Measurements from ENCODE around the gene PALLD. TPM values are rescaled to one million over a fixed set of nuclear protein-coding genes. Genes with fewer than 3 reads are reported as not detected.

The PALLD gene
- total RNA-seq, 1 experiment from 2014 or later = 23.7 TPM

- TF ChIP-seq ZNF532 (CRISPR knock-in tag; IDR thresholded peaks at IDR 0.05; ENCODE audit: borderline replicate concordance) = no peak
- no peak for TF ChIP-seq PRRX2 (CRISPR knock-in tag; IDR thresholded peaks at IDR 0.05)
- TF ChIP-seq, protein P1, sequence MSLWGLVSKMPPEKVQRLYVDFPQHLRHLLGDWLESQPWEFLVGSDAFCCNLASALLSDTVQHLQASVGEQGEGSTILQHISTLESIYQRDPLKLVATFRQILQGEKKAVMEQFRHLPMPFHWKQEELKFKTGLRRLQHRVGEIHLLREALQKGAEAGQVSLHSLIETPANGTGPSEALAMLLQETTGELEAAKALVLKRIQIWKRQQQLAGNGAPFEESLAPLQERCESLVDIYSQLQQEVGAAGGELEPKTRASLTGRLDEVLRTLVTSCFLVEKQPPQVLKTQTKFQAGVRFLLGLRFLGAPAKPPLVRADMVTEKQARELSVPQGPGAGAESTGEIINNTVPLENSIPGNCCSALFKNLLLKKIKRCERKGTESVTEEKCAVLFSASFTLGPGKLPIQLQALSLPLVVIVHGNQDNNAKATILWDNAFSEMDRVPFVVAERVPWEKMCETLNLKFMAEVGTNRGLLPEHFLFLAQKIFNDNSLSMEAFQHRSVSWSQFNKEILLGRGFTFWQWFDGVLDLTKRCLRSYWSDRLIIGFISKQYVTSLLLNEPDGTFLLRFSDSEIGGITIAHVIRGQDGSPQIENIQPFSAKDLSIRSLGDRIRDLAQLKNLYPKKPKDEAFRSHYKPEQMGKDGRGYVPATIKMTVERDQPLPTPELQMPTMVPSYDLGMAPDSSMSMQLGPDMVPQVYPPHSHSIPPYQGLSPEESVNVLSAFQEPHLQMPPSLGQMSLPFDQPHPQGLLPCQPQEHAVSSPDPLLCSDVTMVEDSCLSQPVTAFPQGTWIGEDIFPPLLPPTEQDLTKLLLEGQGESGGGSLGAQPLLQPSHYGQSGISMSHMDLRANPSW (CRISPR knock-in tag; conservative IDR thresholded peaks at IDR 0.05; ENCODE audit: low read depth) = no peak
- no peak for TF ChIP-seq RELA (CRISPR knock-in tag; IDR thresholded peaks at IDR 0.05; ENCODE audit: borderline replicate concordance)
- TF ChIP-seq, protein P2, sequence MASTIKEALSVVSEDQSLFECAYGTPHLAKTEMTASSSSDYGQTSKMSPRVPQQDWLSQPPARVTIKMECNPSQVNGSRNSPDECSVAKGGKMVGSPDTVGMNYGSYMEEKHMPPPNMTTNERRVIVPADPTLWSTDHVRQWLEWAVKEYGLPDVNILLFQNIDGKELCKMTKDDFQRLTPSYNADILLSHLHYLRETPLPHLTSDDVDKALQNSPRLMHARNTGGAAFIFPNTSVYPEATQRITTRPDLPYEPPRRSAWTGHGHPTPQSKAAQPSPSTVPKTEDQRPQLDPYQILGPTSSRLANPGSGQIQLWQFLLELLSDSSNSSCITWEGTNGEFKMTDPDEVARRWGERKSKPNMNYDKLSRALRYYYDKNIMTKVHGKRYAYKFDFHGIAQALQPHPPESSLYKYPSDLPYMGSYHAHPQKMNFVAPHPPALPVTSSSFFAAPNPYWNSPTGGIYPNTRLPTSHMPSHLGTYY (CRISPR knock-in tag; IDR thresholded peaks at IDR 0.05) = no peak
- TF ChIP-seq, protein P3, sequence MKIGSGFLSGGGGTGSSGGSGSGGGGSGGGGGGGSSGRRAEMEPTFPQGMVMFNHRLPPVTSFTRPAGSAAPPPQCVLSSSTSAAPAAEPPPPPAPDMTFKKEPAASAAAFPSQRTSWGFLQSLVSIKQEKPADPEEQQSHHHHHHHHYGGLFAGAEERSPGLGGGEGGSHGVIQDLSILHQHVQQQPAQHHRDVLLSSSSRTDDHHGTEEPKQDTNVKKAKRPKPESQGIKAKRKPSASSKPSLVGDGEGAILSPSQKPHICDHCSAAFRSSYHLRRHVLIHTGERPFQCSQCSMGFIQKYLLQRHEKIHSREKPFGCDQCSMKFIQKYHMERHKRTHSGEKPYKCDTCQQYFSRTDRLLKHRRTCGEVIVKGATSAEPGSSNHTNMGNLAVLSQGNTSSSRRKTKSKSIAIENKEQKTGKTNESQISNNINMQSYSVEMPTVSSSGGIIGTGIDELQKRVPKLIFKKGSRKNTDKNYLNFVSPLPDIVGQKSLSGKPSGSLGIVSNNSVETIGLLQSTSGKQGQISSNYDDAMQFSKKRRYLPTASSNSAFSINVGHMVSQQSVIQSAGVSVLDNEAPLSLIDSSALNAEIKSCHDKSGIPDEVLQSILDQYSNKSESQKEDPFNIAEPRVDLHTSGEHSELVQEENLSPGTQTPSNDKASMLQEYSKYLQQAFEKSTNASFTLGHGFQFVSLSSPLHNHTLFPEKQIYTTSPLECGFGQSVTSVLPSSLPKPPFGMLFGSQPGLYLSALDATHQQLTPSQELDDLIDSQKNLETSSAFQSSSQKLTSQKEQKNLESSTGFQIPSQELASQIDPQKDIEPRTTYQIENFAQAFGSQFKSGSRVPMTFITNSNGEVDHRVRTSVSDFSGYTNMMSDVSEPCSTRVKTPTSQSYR (CRISPR knock-in tag; IDR thresholded peaks at IDR 0.05) = no peak
- TF ChIP-seq, protein P4, sequence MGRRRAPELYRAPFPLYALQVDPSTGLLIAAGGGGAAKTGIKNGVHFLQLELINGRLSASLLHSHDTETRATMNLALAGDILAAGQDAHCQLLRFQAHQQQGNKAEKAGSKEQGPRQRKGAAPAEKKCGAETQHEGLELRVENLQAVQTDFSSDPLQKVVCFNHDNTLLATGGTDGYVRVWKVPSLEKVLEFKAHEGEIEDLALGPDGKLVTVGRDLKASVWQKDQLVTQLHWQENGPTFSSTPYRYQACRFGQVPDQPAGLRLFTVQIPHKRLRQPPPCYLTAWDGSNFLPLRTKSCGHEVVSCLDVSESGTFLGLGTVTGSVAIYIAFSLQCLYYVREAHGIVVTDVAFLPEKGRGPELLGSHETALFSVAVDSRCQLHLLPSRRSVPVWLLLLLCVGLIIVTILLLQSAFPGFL (CRISPR knock-in tag; IDR thresholded peaks at IDR 0.05; ENCODE audit: borderline replicate concordance) = no peak
- no peak for TF ChIP-seq USF2 (CRISPR knock-in tag; IDR thresholded peaks at IDR 0.05)
- TF ChIP-seq, protein P5, sequence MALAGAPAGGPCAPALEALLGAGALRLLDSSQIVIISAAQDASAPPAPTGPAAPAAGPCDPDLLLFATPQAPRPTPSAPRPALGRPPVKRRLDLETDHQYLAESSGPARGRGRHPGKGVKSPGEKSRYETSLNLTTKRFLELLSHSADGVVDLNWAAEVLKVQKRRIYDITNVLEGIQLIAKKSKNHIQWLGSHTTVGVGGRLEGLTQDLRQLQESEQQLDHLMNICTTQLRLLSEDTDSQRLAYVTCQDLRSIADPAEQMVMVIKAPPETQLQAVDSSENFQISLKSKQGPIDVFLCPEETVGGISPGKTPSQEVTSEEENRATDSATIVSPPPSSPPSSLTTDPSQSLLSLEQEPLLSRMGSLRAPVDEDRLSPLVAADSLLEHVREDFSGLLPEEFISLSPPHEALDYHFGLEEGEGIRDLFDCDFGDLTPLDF (CRISPR knock-in tag; IDR thresholded peaks at IDR 0.05) = no peak
- no peak for TF ChIP-seq TEAD4 (CRISPR knock-in tag; IDR thresholded peaks at IDR 0.05)
- TF ChIP-seq, protein P6, sequence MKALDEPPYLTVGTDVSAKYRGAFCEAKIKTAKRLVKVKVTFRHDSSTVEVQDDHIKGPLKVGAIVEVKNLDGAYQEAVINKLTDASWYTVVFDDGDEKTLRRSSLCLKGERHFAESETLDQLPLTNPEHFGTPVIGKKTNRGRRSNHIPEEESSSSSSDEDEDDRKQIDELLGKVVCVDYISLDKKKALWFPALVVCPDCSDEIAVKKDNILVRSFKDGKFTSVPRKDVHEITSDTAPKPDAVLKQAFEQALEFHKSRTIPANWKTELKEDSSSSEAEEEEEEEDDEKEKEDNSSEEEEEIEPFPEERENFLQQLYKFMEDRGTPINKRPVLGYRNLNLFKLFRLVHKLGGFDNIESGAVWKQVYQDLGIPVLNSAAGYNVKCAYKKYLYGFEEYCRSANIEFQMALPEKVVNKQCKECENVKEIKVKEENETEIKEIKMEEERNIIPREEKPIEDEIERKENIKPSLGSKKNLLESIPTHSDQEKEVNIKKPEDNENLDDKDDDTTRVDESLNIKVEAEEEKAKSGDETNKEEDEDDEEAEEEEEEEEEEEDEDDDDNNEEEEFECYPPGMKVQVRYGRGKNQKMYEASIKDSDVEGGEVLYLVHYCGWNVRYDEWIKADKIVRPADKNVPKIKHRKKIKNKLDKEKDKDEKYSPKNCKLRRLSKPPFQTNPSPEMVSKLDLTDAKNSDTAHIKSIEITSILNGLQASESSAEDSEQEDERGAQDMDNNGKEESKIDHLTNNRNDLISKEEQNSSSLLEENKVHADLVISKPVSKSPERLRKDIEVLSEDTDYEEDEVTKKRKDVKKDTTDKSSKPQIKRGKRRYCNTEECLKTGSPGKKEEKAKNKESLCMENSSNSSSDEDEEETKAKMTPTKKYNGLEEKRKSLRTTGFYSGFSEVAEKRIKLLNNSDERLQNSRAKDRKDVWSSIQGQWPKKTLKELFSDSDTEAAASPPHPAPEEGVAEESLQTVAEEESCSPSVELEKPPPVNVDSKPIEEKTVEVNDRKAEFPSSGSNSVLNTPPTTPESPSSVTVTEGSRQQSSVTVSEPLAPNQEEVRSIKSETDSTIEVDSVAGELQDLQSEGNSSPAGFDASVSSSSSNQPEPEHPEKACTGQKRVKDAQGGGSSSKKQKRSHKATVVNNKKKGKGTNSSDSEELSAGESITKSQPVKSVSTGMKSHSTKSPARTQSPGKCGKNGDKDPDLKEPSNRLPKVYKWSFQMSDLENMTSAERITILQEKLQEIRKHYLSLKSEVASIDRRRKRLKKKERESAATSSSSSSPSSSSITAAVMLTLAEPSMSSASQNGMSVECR (CRISPR knock-in tag; IDR thresholded peaks at IDR 0.05; ENCODE audit: borderline replicate concordance) = no peak
- TF ChIP-seq E2F4 (CRISPR knock-in tag; IDR thresholded peaks at IDR 0.05; ENCODE audit: borderline replicate concordance, low read depth) = no peak
- no peak for TF ChIP-seq CREB1 (CRISPR knock-in tag; IDR thresholded peaks at IDR 0.05)
These were observed 126.2 kb downstream of the PALLD start (continued) for GRCh38 chr4:168623011-168623410.

All from WTC11 (cell line).